A549 (cell line): ENCODE data around the gene RERE. TPM values are rescaled to one million over a fixed set of nuclear protein-coding genes. Genes with fewer than 3 reads are reported as not detected.

Experiments used
- ATAC-seq, 2 experiments: fragments of 200-7000 bp in 1 of 2; fragments of >200 bp in 1 of 2; cut with Nextera tagmentation in 1 of 2; cut with Tn5 transposase in 1 of 2; 3 replicates each; pipeline versions ENCODE4 v1.8.0 to v1.9.1; 2018 to 2020; ENCODE audit warnings: mild to moderate bottlenecking in 1 of 2, moderate library complexity in 1 of 2
- CTCF ChIA-PET: fragments of 300-600 bp; sonication (Branson Sonifier 250); formaldehyde crosslinking; extraction: SDS; loops from one replicate; lab custom pipeline; 2021; ENCODE audit warnings: antibody characterized with exemption, inconsistent platforms; lab: Yijun Ruan, JAX
- POLR2A ChIA-PET: fragments of 350-600 bp; formaldehyde crosslinking; extraction: SDS; loops from one replicate; lab custom pipeline; 2021; ENCODE audit warnings: antibody characterized with exemption, inconsistent platforms; lab: Yijun Ruan, JAX
- DNase-seq, 2 experiments: peaks; one replicate each; pipeline versions ENCODE4 v3.0.0 to v3.0.0-alpha.2; 2011 to 2016; ENCODE audit warnings: low read depth in 1 of 2, low spot score in 1 of 2
- FAIRE-seq: peaks from 2 replicates; lab custom pipeline; 2011; peaks lifted over from hg19 to GRCh38; lab: Jason Lieb, UNC
- H3K27ac ChIP-seq, 2 experiments: fragments of >200 bp; sonication (Bioruptor Twin); formaldehyde crosslinking; 3 replicates each; pipeline ENCODE4 v1.5.1; 2016 to 2017
- H3K4me1 ChIP-seq: fragments of >200 bp; sonication (Bioruptor Twin); formaldehyde crosslinking; 3 replicates; pipeline ENCODE4 v1.6.1; 2016
- H3K4me2 ChIP-seq: fragments of >200 bp; sonication (Bioruptor Twin); formaldehyde crosslinking; 3 replicates; pipeline ENCODE4 v1.6.1; 2016
- H3K4me3 ChIP-seq: fragments of >200 bp; sonication (Bioruptor Twin); formaldehyde crosslinking; 3 replicates; pipeline ENCODE4 v1.5.1; 2016
- H3K9me3 ChIP-seq: fragments of >200 bp; sonication (Bioruptor Twin); formaldehyde crosslinking; 3 replicates; pipeline ENCODE4 v1.6.1; 2016
- CBX2 ChIP-seq: fragments of 200-600 bp; sonication (generic); IDR thresholded peaks from 2 replicates; pipeline ENCODE4 v1.6.1; 2016; ENCODE audit warnings: low read depth, mild to moderate bottlenecking, borderline replicate concordance
- EP300 ChIP-seq, 2 experiments: fragments of >200 bp; sonication (Bioruptor Twin); formaldehyde crosslinking; IDR thresholded peaks; 2 replicates in 1 of 2; 3 replicates in 1 of 2; pipeline ENCODE4 v1.6.1; 2016 to 2017
- FOSL2 ChIP-seq, 2 experiments: fragments of 450-650 bp in 1 of 2; fragments of >200 bp in 1 of 2; sonication (Bioruptor Twin) in 1 of 2; formaldehyde crosslinking; IDR thresholded peaks; 2 replicates each; pipeline versions ENCODE4 v1.5.0 to v1.6.1; 2016 to 2020; ENCODE audit warnings: mild to moderate bottlenecking in 1 of 2, moderate library complexity in 1 of 2
- FOXS1 ChIP-seq: fragments of 250-450 bp; sonication (Bioruptor Pico); IDR thresholded peaks from 2 replicates; pipeline ENCODE4 v1.5.0; 2020; ENCODE audit warnings: mild to moderate bottlenecking, moderate library complexity
- HOXB5 ChIP-seq: fragments of 250-450 bp; sonication (Bioruptor Pico); IDR thresholded peaks from 2 replicates; pipeline ENCODE4 v1.5.0; 2020; ENCODE audit warnings: mild to moderate bottlenecking, moderate library complexity
- JUNB ChIP-seq: fragments of >200 bp; sonication (Bioruptor Twin); formaldehyde crosslinking; IDR thresholded peaks from 2 replicates; pipeline ENCODE4 v1.6.1; 2016
- KDM1A ChIP-seq: fragments of 200-600 bp; sonication (generic); IDR thresholded peaks from 2 replicates; pipeline ENCODE4 v1.6.1; 2016; ENCODE audit warnings: low read depth, mild to moderate bottlenecking
- MYC ChIP-seq: IDR thresholded peaks from 2 replicates; pipeline ENCODE4 v1.6.1; 2012; ENCODE audit warnings: mild to moderate bottlenecking, inconsistent platforms, low read length, improper control_type of control experiment, borderline replicate concordance
- NR3C1 ChIP-seq: fragments of >200 bp; sonication (Bioruptor Twin); formaldehyde crosslinking; IDR thresholded peaks from 3 replicates; pipeline ENCODE4 v1.6.1; 2017
- POLR2AphosphoS2 ChIP-seq: conservative IDR thresholded peaks from 2 replicates; pipeline ENCODE4 v1.6.1; 2012; ENCODE audit warnings: low read length, improper control_type of control experiment, inconsistent platforms
- RCOR1 ChIP-seq: fragments of 150-350 bp; IDR thresholded peaks from 2 replicates; pipeline ENCODE4 v1.6.1; 2014; ENCODE audit warnings: antibody characterized with exemption, low read length, low read depth
- RNF2 ChIP-seq: fragments of 200-600 bp; sonication (generic); IDR thresholded peaks from 2 replicates; pipeline ENCODE4 v1.6.1; 2016; ENCODE audit warnings: low read depth, mild to moderate bottlenecking, antibody characterized with exemption, moderate library complexity, borderline replicate concordance
- TFCP2L1 ChIP-seq: fragments of 250-450 bp; sonication (Bioruptor Pico); IDR thresholded peaks from 2 replicates; pipeline ENCODE4 v1.5.0; 2021; ENCODE audit warnings: mild to moderate bottlenecking
- WGBS: methylation state at CpG from one replicate; pipeline ENCODE4 v1.1.6; 2017; ENCODE audit errors: missing lambda C conversion rate; 5-methylcytosine and 5-hydroxymethylcytosine counted together
- polyA plus RNA-seq, 4 experiments: library from polyadenylated mRNA; depleted of rRNA in 3 of 4; stranded (reverse); fragments of >200 nt; fragmentation: RNase III in 1 of 4; extraction: RNeasy Plus Mini Kit Qiagen cat#74134 plus additional on column Dnase treatment in 1 of 4; gene quantifications; 2 replicates in 3 of 4; 3 replicates in 1 of 4; pipeline ENCODE4 v1.2.3, GENCODE V29; 2011 to 2017
- TF ChIP-seq, protein P1 (sequence below): IDR thresholded peaks from 2 replicates; pipeline ENCODE4 v1.6.1; 2012
- TF ChIP-seq, protein P2 (sequence below): fragments of >200 bp; sonication (Bioruptor Twin); formaldehyde crosslinking; IDR thresholded peaks from 3 replicates; pipeline ENCODE4 v1.6.1; 2016
- TF ChIP-seq, protein P3 (sequence below): fragments of >200 bp; sonication (Bioruptor Twin); formaldehyde crosslinking; IDR thresholded peaks from 2 replicates; pipeline ENCODE4 v1.6.1; 2016

RERE gene
- polyA plus RNA-seq, 2 of the 4 experiments (the other 2 are of a cell fraction): 12.6 to 28.6 TPM

DNA sequence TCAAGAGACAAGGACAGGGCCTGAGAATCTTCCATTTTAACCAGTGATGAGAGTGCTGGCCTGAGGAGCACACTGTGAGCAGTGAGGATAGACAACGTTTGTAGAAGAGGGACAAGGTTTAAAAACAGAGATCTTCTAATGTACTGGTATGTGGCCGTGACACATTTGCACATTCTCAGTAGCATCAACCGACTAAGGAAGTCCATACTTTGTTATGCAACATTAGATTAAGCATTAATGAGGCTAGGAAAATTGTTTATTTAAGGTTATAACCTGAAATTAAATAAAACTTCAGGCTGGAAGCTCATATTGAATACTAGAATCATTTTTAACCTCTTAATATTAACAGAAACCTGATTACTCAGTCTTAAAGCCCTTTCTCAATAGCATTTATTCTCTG lies 400.6 kb downstream of the RERE start:
- Histone ChIP-seq H3K27ac (no peak overlapping the region), H3K4me2 (no peak overlapping the region), H3K9me3 (no peaks in the 10 kb centered on the region), H3K4me1 (peaks cover 31% of the 10 kb centered on the region), H3K4me3 (no peak overlapping the region)
- FAIRE-seq: no peak
- WGBS: 64% methylated on average over 3 of the region's 3 CpGs
- CTCF ChIA-PET: interaction anchor here (0.6 kb wide), 1 partner anchor 50 kb away, joined by 4 read pairs; no protein-coding TSS in a partner anchor
- no peak for TF ChIP-seq FOXS1 (CRISPR knock-in tag)
- TF ChIP-seq, protein P1, sequence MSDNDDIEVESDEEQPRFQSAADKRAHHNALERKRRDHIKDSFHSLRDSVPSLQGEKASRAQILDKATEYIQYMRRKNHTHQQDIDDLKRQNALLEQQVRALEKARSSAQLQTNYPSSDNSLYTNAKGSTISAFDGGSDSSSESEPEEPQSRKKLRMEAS: no peak
- TF ChIP-seq MYC: no peak
- no peak for TF ChIP-seq FOSL2 (IDR thresholded peaks at IDR 0.05)
- TF ChIP-seq FOSL2 (CRISPR knock-in tag; IDR thresholded peaks at IDR 0.05): no peak
- no peak for TF ChIP-seq CBX2
- no peak for TF ChIP-seq RCOR1
- POLR2A ChIA-PET: no interaction called here
- DNase-seq: no peak
- ATAC-seq: no peak

DNA sequence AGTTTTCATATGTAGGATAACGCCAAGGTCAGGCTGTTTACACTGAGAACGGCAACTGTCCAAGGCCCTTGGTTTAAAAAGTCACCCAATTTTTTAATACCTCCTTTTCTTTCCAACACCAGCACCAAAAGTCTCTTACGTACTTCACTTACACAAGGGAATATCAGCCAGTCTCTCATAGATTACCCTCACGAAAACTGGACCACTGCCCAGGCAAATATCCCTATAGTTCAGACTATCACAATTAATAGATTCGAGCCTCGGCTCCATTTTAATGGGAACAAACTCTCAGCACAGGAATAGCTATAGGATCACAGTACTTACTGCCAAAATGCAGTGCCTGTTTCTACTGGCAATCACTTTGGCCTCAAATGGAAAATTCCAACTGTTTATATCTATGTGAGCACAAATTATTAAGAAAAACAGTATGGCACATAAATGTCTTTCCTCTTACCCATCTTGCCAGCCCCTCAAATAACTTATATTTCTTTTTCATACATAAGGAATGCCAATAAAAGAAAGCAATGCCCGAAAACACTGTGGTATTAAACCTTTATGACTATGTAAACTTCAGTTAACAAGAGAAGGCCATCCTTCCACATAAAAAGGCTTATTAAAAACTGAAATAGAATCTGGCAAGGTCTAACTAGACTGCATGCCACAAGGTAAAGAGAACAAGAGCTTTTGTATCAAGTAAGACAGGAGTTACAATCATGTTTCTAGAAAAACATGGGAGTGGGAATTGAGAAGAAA lies 401.7 kb downstream of the RERE start:
- Histone ChIP-seq H3K4me2 (no peak overlapping the region), H3K4me3 (no peak overlapping the region), H3K4me1 (peaks cover 29% of the 10 kb centered on the region), H3K9me3 (no peaks in the 10 kb centered on the region)
- DNase-seq: no peak
- CTCF ChIA-PET: no interaction called here
- ATAC-seq: no peak
- TF ChIP-seq TFCP2L1 (CRISPR knock-in tag) (no peak), CBX2 (no peak), EP300 (IDR thresholded peaks at IDR 0.05) (no peak), RNF2 (no peak), KDM1A (no peak), JUNB (no peak), HOXB5 (CRISPR knock-in tag) (no peak), POLR2AphosphoS2 (no peak), NR3C1 (no peak)
- TF ChIP-seq, protein P2, sequence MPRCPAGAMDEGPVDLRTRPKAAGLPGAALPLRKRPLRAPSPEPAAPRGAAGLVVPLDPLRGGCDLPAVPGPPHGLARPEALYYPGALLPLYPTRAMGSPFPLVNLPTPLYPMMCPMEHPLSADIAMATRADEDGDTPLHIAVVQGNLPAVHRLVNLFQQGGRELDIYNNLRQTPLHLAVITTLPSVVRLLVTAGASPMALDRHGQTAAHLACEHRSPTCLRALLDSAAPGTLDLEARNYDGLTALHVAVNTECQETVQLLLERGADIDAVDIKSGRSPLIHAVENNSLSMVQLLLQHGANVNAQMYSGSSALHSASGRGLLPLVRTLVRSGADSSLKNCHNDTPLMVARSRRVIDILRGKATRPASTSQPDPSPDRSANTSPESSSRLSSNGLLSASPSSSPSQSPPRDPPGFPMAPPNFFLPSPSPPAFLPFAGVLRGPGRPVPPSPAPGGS: no peak
- TF ChIP-seq, all 56 proteins: peak for 0
- POLR2A ChIA-PET: no interaction called here
- no peak overlapping the region for H3K27ac ChIP-seq
- 85% methylated on average over 7 of the region's 7 CpGs for WGBS
- FAIRE-seq: no peak

DNA sequence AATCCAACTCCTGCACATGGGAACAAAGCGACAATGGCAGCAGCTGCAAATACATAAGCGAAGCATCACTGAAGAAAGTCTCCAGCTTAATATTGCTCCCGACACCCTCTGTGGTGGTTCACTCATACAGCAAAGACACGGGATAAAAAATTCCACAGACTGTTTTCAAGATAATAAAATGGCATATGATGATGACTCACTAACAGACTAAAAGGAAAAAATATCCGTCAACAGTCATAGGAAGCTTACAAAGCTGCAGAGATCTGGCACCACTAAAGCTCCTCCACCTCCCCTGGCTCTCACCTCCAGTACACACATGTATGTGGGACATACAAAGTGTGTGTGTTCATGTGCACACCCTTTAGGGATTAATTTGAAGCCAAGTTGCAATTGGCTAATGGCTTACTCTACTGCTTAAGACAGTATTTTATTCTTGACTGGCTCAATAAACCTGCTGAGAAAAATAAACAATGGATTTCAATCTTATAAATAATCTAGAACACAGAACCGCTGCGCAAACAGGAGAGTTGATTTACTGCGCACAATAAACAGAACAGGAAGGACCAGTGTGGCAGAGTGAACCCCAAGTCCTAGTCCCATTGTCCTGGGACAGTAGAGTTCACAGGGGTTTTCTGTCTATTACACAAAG lies 405.1 kb downstream of the RERE start:
- peaks cover 35% of the 10 kb centered on the region for H3K4me1 ChIP-seq
- FAIRE-seq: no peak
- TF ChIP-seq FOSL2 (IDR thresholded peaks at IDR 0.05): no peak
- TF ChIP-seq FOSL2 (CRISPR knock-in tag; IDR thresholded peaks at IDR 0.05): peak; percentile 63
- TF ChIP-seq KDM1A: no peak
- no peak for TF ChIP-seq RCOR1
- TF ChIP-seq, protein P3, sequence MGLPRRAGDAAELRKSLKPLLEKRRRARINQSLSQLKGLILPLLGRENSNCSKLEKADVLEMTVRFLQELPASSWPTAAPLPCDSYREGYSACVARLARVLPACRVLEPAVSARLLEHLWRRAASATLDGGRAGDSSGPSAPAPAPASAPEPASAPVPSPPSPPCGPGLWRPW: no peak
- TF ChIP-seq, all 56 proteins: peak for 1
- ChIA-PET CTCF (interaction anchor here (1.2 kb wide), 1 partner anchor 15 kb away, joined by 5 read pairs; no protein-coding TSS in a partner anchor), POLR2A (no interaction called here)
- no peaks in the 10 kb centered on the region for H3K9me3 ChIP-seq
- H3K27ac ChIP-seq: peak overlapping the region; percentile 38 to 62; a peak in 5 of 6 replicates
- ATAC-seq (peak; percentile 55 to 60; a peak in 4 of 6 replicates), DNase-seq (peak in 1 of 2 experiments; percentile 11)
- no peak overlapping the region for H3K4me3 ChIP-seq
- peak overlapping the region; percentile 36; the same call in 2 of the 3 replicates for H3K4me2 ChIP-seq
- 74% methylated on average over 8 of the region's 8 CpGs for WGBS
